Prostate gland (tissue), 2 donors: Measurements from ENCODE around the gene CRYZL1.

Experiments
- CTCF ChIP-seq, 4 experiments: fragments of 200-600 bp in 2 of 4; fragments of 450-650 bp in 2 of 4; sonication (generic) in 2 of 4; IDR thresholded peaks; 1 replicate in 3 of 4; 2 replicates in 1 of 4; pipeline ENCODE4 v1.5.1; 2016 to 2019; ENCODE audit warnings: antibody characterized with exemption in 4 of 4, mild to moderate bottlenecking in 2 of 4, moderate library complexity in 2 of 4
- POLR2A ChIP-seq: fragments of 450-650 bp; IDR thresholded peaks from one replicate; pipeline ENCODE4 v1.6.1; 2016; ENCODE audit warnings: antibody characterized with exemption, mild to moderate bottlenecking
- POLR2AphosphoS5 ChIP-seq: sonication (generic); formaldehyde crosslinking; IDR thresholded peaks from one replicate; pipeline ENCODE4 v1.6.1; 2017; ENCODE audit warnings: antibody characterized with exemption

DNA sequence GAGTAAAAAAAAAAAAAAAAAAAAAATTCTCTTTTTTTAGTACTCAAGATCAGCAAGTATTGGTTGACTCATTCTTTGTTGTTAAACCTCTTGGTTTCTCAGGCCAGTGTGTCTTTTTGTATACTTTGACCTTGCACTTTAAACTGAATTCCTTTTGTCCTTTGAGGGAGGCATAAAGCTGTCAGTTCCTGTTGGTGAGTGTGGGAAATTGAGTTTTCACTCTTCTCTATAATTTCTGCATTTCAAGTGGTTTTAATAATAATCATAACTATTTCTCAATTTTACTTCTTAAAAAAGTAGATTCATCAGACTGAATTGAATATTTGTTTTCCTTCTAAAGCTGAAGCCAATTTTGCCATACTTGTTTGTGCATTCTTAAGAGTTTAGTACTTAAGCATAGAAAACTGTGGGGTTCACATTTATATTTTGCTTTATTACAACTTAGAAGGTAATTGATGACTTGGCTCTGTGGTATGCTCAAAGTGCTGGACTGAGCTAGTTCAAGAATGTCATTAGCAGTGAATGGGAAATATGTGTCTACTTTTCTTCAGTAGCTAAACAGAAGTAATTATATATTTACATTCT is 44.2 kb upstream of the CRYZL1 start:
- no peak for TF ChIP-seq CTCF (IDR thresholded peaks at IDR 0.05)
- TF ChIP-seq POLR2A, result no peak
- no peak for TF ChIP-seq POLR2AphosphoS5
